Dedifferentiated amniotic fluid mesenchymal stem cell (primary cell): ENCODE measurements around the gene COL23A1.

Experiments
- DNase-seq: peaks from one replicate; pipeline ENCODE4 v3.0.0-alpha.2; 2016; ENCODE audit errors: extremely low spot score

The COL23A1 gene

DNA sequence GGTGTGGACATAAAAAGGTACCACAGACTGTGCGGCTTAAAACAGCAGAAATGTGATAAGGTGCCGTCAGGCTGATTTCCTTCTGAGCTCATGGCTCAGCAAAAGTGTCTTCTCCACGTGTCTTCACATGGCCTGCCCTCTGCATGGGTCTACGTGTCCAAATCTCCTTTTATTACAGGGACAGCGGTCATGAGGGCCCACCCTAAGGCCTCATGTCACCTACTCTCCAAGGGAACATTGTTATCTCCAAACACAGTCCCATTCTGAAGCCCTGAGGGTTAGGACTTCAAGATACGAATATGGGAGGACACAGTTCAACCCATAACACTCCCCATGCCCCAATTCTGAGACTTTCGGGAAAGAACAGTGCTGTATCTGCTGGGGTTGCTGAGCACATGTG lies 35.2 kb downstream of the COL23A1 start:
- DNase-seq = no peak

DNA sequence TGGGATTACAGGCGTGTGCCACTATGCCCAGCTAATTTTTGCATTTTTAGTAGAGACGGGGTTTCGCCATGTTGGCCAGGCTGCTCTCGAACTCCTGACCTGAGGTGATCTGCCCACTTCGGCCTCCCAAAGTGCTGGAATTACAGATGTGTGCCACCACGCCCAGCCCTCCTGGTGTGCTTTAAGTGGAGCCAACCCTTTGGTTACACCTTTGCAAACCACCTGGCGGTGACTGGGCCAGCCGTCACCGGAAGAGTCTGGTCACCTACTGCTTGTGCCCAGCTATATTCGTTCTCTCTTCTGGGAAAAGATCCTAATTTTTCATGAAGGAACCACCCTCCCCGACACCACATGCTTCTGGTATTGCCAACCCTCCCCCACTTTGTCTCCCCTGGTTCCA lies 35.9 kb downstream of the COL23A1 start:
- no peak for DNase-seq

DNA sequence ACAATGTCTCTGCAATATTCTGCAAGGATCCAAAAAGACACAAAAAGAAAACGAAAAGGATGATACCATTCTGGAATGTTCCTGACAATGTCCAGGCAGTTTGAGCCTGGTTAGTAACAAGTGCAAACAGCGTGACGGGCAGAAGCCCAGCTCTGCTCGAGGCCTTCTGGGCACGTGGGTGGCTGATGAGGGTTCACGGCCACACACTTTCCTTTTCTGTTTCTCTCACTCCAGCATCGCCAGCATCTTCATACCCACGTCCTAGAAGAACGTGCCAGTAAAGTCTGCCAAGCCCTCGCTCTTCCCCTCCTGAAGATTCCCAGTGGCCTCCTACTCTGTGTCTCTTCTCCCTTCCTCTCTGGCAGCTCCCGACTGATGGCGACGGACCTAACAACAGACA lies 36.7 kb downstream of the COL23A1 start:
- no peak for DNase-seq

DNA sequence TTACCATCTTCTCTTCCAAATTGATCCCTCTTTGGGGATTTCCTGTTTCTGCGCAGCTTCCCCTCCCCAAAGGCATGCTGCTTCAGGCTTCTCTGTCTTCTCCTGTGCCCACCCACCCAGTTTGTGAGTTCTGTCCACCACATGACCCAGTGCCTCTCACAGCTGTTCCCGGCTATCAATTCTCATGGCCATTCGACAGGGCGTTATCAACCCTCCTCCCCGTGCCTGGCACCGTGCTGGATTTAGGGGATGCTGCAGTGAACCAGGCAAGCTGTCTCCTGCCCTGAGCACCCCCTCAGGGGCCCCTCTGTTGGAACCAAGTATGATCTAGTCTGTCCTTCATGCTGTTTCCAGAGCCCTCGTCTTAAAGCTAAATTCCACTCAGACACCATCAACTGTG lies 38.7 kb downstream of the COL23A1 start:
- DNase-seq = no peak

DNA sequence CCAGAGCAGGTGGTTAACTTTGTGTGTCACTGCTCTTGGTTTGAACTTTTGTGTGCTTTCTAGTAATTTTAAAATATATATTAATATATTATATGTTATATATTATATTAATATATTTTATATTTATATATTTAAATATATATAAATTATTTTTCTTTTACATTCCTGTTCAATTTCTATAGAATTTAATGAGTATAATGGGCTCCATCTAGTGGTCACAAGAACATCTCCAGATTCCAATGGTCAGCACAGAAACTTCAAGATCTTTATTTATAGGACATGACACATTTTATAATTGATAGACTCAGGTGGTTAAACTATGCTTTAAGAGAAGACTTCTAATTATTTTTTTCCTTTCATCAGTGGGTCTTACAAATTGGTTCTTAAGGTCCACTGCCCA lies 39.1 kb downstream of the COL23A1 start:
- peak; percentile 31 for DNase-seq

DNA sequence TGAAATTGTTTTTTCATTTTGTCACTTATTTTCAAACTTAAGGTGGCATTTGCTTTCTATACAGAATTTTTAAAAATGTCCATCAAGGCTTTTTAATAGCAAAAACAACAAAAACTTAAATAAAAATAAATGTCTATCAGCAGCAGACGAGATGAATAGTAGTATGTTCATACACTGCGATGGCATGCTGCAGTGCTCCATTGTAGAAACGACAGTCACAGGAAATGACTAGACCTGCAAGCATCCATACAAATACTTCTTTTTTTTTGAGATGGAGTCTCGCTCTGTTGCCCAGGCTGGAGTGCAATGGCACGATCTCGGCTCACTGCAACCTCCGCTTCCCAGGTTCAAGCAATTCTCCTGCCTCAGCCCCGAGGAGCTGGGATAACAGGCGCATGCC lies 41.4 kb downstream of the COL23A1 start:
- DNase-seq = no peak

DNA sequence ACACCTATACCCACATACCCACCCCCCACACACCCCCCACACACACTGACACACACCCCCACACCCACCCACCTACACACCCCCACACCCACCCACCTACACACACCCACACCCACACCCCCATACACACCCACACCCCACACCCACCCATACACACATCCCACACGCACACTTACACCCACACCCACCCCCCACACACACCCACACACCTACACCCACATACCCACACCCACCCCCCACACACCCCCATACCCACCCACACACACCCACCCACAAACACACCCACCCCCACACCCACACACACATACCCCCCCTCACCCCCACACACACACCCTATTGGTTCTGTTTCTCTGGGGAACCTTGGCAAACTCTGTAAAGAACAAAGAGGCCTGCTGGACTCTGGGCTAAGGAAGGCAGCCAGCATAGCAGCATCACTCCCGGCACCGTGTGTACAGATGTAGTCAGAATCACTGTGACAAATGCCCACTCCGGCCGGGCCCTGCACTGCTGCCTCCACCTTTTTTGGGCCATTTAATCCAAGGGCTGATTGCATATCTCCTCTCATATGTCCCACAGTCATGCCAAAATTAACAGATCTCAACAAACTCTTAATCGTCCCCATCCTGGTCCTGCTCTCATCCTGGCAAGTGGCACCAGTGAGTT lies 42.3 kb downstream of the COL23A1 start:
- DNase-seq = no peak

DNA sequence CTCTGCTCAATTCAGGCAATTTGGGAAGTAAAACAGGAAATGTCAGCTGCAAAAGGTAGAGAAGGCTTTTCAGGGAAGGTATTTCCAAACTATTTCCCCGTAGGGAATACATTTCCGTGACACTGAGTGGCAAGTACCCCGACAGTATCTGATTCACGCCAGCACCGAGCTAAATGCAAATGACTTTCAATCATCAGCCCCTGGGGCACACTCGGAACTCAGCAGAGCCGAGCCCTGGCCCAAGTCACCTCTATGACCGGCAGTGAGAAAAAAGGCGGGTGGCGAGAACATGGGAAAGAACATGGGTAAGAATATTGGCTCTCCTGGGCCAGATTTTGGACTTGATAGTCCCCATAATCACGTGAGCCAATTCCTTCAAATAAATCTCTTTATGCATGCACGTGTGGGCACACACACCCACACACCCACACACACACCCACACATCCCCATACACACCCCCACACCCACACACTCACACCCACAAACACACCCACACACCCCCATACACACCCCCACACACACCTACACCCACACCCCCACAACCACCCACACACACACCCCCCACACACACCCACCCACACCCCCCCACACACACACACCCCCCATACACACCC lies 43.0 kb downstream of the COL23A1 start:
- no peak for DNase-seq

DNA sequence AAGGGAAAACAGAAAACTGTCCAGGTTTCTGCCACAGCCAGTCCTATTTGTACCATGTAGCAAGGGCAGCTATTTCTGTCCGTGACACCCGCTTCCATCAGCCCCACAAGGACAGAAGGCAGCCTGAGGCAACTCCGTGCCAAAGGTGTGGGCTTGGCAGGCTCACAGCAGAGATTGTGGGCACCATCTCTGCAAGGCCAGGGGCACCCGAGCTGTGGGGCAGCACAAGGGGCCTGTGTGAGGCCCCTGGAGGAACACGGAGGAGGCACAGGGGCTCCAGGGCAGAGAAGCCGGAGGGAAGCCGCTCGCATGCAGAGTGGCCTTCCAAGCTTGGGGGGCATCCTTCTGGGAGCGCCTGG lies 43.5 kb downstream of the COL23A1 start:
- DNase-seq = no peak

DNA sequence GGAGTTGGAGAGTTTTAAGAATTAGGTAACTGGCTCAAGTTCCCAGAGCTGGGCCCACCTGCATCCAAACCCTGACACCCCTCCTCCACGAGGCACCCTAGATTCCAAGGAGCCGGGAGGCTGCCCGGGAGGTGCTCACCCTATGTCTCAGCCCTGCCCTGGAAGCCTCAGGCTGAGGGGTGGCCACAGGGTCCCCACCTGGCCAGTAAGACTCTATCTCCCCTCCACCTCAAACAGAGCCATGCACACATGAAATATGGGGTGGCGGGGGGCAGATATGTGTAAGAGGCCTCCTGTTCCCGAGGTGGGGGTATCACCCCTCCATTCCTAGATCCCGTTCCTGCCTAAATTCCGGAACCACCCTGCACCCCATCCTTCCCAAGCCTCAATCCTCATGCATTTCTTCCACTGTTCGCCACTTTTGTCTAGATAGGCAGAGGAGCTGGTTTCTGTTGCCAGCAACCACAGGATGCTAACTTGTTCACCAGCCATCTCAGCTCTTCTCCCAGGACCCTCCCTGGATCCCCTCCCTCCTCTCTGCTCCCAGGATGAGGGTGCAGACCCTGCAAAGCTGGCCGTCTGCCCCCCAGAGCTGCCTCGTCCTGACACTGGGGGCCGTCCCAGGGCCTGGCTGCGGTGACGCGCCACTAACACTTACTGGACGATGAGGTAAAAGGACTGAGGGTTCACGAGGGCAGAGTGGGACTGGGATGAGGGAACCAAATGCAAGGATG lies 44.1 kb downstream of the COL23A1 start:
- DNase-seq = no peak

DNA sequence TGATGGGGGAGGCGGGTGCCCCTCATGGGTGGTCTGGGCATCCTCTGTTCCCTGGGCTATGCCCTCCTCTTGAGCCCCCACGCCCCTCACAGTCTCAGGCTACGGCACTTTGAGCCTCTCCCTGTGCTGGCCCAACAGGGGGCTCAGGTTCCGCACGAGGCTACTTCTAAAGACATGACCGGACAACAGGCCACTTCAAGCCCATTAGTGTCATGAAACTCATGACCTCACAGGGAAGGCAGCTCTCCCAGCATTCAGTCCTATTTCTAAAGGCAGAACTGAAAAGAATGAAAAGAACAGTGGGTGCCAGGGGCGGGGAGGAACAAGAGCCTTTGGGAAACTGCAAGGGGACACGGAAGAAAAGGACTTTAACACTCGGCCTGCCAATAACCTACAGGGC lies 45.0 kb downstream of the COL23A1 start:
- no peak for DNase-seq

DNA sequence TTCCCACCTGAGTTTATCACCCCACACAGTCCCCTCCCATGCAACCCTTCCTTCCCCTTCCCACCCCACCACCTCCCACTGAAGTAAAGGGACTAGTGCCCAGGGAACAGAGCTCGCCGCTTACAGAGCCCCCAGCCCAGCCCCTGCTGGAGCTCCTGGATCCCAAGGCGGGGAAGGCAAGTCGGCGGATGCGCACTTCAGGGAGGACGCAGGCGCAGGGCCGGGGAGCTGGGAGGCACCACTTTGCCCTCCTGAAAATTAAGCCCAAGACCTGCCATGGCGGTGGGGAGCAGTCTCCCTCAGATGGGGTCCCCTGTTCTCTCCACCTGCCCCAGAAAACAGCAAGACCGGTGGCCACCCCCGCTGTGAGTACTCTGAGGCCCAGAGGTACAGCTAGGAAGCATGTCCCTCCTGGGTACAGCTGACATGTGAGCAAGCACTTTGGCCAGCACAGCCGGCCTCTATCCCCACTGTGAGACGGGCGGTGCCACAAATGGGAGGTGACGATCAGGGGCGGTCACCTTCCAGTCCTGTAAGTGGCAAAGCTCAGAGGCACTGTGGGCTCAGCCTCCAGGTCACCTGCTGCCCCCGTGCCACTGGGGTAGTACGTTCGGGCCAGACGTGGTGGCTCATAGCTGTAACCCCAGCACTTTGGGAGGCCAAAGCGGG lies 45.9 kb downstream of the COL23A1 start:
- no peak for DNase-seq

DNA sequence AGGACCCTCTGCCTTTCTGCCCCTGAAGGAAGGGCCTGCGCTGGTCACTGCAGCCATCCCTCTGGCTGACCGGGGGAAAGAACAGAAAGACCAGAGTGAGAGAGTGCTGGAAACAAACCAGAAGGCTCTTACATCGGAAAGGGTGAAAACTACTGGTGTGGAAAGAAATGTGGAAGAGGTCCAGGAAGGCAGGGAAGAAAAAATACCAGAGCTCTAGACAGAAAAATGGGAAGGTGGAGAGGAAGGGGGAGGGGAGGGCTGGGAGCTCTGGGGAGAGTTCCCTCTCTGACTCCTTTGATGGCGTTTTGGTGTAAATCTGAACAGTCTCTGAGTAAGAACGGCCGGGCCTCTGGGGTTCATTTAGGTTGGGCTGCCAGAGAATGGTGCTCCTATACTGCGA lies 47.7 kb downstream of the COL23A1 start:
- DNase-seq = no peak

DNA sequence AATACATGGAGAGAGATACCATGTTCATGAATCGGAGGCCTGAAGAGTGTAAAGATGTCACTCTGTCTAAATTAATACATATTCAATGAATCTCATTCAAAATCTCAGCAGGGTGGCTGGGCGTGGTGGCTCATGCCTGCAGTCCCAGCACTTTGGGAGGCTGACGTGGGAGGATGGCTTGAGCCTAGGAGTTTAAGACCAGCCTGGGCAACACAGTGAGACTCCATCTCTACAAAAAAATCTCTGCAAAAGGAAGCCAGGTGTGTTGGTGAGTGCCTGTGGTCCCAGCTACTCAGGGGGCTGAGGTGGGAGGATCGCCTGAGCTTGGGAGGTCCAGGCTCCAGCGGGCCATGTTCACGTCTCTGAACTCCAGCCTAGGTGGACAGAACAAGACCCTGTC lies 49.7 kb downstream of the COL23A1 start:
- DNase-seq = no peak

DNA sequence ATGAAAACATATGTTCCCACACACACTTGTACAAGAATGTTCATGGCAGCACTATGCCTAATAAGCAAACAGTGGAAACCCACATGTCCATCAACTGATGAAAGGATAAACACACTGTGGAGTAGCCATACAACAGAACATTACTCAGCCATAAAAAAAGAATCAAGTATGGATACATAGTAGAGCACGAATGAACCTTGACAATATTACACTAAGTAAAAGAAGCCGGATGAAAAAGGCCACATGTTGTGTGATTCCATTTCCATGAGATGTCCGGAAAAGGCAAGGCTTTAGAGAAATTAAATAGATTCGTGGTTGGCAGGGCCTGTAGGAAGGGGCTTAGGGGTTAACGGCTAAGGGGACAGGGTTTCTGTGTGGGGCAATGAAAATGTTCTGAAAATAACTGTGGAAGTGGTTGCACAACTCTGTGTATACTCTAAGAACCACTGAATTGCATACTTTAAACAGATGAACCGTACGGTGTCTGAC lies 51.4 kb downstream of the COL23A1 start:
- DNase-seq = no peak

DNA sequence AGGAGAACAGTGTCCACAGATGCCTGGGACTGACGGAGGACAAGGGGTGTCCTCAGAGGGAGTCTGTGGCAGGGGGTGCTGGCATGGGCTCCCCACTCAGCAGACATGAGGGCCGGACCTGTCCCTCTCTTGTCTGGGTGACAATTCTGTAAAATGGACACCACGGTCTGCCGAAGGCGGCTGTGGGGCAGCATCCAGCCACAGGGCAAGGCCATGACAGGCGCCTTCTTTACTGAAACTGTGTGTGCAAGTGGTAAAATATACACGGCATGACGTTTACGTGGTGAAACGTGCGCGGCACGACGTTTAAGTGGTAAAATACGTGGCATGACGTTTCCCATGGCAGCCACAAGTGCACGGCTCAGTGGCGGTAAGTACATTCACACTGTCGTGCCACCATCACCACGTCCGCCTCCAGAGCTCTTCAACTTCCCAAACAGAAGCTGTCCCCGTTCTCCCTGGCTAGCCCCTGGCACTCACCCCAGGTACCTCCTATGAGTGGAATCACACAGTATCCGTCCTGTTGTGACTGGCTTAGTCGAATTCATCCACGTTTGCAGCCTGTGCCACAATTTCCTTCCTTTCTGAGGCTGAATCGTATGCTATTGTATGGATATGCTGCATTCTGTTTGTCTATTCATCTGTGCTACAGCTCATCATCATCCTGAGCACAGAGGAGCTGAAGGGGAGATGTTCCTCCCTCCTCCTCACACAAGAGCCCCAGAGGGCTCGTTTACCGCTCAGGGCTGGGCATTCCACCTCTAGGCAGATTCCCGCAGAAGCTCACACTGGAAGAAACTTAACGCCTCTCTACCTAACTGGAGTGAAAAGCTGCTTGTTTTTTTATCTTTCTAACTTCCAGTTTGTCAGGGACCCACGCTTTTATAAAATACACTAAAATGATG lies 52.5 kb downstream of the COL23A1 start:
- DNase-seq = no peak

DNA sequence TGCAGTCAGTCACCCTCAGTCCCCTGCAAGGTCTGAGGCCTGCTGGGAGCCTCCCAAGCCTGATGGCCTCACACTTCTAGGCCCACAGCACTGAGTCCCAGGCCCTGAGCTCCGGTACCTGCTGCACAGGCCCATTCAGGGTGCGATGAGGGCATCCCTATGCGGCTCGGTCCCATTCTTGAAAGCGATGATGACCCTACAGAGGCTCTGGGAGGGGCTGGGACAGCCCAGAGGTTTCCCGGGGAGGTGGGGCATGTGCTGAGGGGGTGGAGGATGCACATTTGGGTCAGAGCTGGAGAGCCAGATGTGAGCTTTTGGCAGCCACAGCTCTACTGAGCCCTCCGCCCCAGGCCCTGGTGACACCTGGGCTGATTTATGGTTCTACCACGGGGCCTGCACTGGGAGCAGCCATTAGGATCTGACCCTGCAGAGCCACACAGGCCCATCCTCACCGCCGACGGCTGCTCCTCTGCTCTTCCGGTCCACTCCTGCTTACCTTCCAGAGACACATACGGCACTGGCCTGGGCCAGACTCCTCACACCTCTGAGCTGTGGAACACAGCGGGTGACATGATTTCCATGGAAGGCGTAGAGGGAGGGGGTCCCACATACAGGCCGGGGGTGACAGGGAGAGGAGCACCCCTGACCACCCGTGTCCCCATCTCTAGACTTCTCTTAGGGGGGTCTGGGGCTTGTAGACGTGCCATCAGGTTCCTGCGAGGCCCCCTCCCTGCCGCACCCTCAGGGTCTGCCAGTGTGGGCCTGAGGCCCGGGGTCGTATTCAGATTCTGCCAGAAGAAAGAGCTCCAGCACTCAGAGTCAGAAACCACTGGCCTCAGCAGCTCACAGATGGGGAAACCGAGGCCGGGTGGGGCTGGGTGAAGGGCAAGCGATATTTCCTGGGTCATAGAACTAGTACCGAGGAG lies 53.4 kb downstream of the COL23A1 start:
- DNase-seq = no peak

DNA sequence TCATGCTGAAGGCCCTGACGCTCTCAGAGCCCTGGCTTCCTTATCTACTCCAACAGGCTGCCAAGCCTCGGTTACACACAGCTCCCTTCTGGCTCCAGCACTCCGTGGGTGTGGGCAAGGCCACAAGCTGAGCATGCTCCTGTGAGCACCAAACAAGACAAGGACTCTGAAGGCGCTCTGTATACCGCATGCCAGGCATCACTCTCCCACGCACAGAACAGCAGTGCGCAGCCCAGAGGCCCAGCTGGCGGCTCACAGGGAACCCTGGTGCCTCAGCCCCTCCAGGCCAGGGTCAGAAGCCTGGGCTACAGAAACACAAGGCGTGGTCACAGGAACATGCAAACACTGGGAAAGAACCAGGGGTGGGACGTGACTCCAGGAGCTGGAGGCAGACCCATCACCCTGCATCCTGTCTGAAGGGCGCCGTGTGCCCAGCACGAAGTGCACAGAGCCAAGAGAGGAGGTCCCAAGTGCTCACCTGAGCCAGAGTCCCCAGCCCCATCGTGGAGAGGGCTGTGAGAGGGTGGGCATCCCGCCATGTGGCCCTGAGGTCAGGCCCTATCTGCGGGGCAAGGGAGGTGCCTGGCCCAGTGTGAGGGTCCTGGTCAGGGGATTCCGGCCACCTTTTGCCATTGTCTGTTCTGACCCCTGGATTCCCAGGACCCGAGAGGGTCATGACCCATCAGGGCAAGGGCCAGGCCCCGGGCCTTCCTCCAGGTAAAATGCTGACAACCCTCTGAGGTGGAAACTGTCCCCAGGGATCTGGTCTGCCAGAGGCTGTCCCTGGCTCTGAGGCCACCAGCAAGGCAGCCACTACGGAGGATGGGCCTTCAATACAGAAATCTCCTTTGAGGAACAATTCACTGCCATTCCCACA lies 54.7 kb downstream of the COL23A1 start:
- no peak for DNase-seq

DNA sequence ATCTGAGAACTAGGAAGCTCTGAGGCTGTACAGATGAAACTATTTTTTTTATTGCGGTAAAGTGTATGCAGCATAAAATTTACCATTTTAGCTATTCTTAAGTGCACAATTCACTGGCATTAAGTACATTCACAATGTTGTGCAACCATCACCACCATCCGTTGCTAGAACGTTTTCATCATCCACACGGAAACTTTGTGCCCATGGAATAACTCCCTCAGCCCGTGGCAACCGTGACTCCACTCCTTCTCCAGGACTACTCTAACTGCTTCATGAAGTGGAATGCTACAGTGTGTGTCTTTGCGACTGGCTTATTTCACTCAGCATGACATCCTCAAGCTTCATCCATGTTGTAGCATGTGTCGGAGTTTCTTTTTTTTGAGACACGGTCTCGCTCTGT lies 57.1 kb downstream of the COL23A1 start:
- no peak for DNase-seq

DNA sequence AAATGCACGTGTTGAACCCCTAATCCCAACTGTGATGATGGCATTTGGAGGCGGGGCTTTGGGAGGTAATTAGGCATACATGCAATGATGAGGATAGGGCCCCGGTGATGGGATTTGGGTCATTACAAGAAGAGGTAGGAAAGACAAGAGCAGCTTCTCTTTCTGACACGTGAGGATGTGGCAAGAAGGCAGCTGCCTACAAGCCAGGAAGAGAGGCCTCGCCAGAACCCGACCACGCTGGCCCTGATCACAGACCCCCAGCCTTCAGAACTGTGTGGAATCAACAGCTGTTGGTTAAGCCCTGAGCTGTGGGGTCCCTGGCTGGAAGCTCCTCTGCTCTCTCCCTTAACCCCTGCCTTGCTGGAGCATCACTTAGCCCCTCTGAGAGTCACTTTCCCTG lies 57.5 kb downstream of the COL23A1 start:
- no peak for DNase-seq
